Esophagus muscularis mucosa (tissue), 4 donors: ENCODE data around the gene SAMD10.

ENCODE experiments used
- EP300 ChIP-seq: sonication (generic); formaldehyde crosslinking; IDR thresholded peaks from one replicate; pipeline ENCODE4 v1.6.1; 2017; ENCODE audit warnings: antibody characterized with exemption
- POLR2A ChIP-seq: fragments of 450-650 bp; IDR thresholded peaks from one replicate; pipeline ENCODE4 v1.6.1; 2017; ENCODE audit warnings: antibody characterized with exemption, moderate library complexity, mild to moderate bottlenecking, low read depth
- TF ChIP-seq, protein P1 (sequence below), 3 experiments: fragments of 200-600 bp in 2 of 3; fragments of 450-650 bp in 1 of 3; sonication (generic) in 2 of 3; IDR thresholded peaks; one replicate each; pipeline ENCODE4 v1.5.1; 2017 to 2019; ENCODE audit warnings: antibody characterized with exemption in 3 of 3, mild to moderate bottlenecking in 2 of 3, moderate library complexity in 1 of 3

GRCh38 chr20:63931735-63932134 lies 47.7 kb downstream of the SAMD10 start:
- TF ChIP-seq, protein P1, sequence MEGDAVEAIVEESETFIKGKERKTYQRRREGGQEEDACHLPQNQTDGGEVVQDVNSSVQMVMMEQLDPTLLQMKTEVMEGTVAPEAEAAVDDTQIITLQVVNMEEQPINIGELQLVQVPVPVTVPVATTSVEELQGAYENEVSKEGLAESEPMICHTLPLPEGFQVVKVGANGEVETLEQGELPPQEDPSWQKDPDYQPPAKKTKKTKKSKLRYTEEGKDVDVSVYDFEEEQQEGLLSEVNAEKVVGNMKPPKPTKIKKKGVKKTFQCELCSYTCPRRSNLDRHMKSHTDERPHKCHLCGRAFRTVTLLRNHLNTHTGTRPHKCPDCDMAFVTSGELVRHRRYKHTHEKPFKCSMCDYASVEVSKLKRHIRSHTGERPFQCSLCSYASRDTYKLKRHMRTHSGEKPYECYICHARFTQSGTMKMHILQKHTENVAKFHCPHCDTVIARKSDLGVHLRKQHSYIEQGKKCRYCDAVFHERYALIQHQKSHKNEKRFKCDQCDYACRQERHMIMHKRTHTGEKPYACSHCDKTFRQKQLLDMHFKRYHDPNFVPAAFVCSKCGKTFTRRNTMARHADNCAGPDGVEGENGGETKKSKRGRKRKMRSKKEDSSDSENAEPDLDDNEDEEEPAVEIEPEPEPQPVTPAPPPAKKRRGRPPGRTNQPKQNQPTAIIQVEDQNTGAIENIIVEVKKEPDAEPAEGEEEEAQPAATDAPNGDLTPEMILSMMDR (IDR thresholded peaks at IDR 0.05): no peak
- TF ChIP-seq POLR2A (no peak), EP300 (no peak)
